ENCODE results near the gene FANCI.
A peak's percentile ranks its signal among the peaks of the same experiment; 100 is the strongest.

FANCI gene

GRCh38 chr15:89243691-89244573, at the start of gene FANCI:
FANCI (plus strand) TSS chr15:89243979; CDS start chr15:89247648, 3,669 bp downstream.
- DNase-seq (ENCODE audit: low read depth in 2 of 3, low spot score in 1 of 3) = peak; percentile 94 to 99 (median 97)

GRCh38 chr15:89194608-89195007, 49.2 kb upstream of the FANCI start:
- no peak for DNase-seq (ENCODE audit: low read depth in 2 of 3, low spot score in 1 of 3)

- no peak for DNase-seq (ENCODE audit: low read depth in 2 of 3, low spot score in 1 of 3)
Observed at GRCh38 chr15:89195836-89196235, 47.9 kb upstream of the FANCI start.

- DNase-seq (ENCODE audit: low read depth in 2 of 3, low spot score in 1 of 3) = no peak
Observed at GRCh38 chr15:89196241-89196640, 47.5 kb upstream of the FANCI start.

GRCh38 chr15:89196994-89197393, 46.8 kb upstream of the FANCI start:
- peak in 2 of 3 donors; percentile 33 to 53 for DNase-seq (ENCODE audit: low read depth in 2 of 3, low spot score in 1 of 3)

GRCh38 chr15:89197503-89197971, 46.2 kb upstream of the FANCI start:
- no peak for DNase-seq (ENCODE audit: low read depth in 2 of 3, low spot score in 1 of 3)

- DNase-seq (ENCODE audit: low read depth in 2 of 3, low spot score in 1 of 3) = no peak
Observed at GRCh38 chr15:89198196-89198595, 45.6 kb upstream of the FANCI start.

GRCh38 chr15:89198934-89199333, 44.8 kb upstream of the FANCI start:
- no peak for DNase-seq (ENCODE audit: low read depth in 2 of 3, low spot score in 1 of 3)

- no peak for DNase-seq (ENCODE audit: low read depth in 2 of 3, low spot score in 1 of 3)
Observed at GRCh38 chr15:89199746-89200145, 44.0 kb upstream of the FANCI start.

- DNase-seq (ENCODE audit: low read depth in 2 of 3, low spot score in 1 of 3) = no peak
Observed at GRCh38 chr15:89200182-89200581, 43.6 kb upstream of the FANCI start.

- DNase-seq (ENCODE audit: low read depth in 2 of 3, low spot score in 1 of 3) = no peak
Observed at GRCh38 chr15:89201465-89202005, 42.2 kb upstream of the FANCI start.

- DNase-seq (ENCODE audit: low read depth in 2 of 3, low spot score in 1 of 3) = peak in 2 of 3 donors; percentile 20 to 37
Observed at GRCh38 chr15:89203705-89204273, 40.0 kb upstream of the FANCI start.

- no peak for DNase-seq (ENCODE audit: low read depth in 2 of 3, low spot score in 1 of 3)
Observed at GRCh38 chr15:89205991-89206585, 37.7 kb upstream of the FANCI start.

GRCh38 chr15:89206908-89207331, 36.9 kb upstream of the FANCI start:
- peak; percentile 57 to 76 (median 67) for DNase-seq (ENCODE audit: low read depth in 2 of 3, low spot score in 1 of 3)

- no peak for DNase-seq (ENCODE audit: low read depth in 2 of 3, low spot score in 1 of 3)
Observed at GRCh38 chr15:89208256-89208655, 35.5 kb upstream of the FANCI start.

- no peak for DNase-seq (ENCODE audit: low read depth in 2 of 3, low spot score in 1 of 3)
Observed at GRCh38 chr15:89209057-89209456, 34.7 kb upstream of the FANCI start.

- DNase-seq (ENCODE audit: low read depth in 2 of 3, low spot score in 1 of 3) = no peak
Observed at GRCh38 chr15:89211678-89212170, 32.1 kb upstream of the FANCI start.

- no peak for DNase-seq (ENCODE audit: low read depth in 2 of 3, low spot score in 1 of 3)
Observed at GRCh38 chr15:89215627-89216026, 28.2 kb upstream of the FANCI start.

- no peak for DNase-seq (ENCODE audit: low read depth in 2 of 3, low spot score in 1 of 3)
Observed at GRCh38 chr15:89217031-89217430, 26.7 kb upstream of the FANCI start.

- no peak for DNase-seq (ENCODE audit: low read depth in 2 of 3, low spot score in 1 of 3)
Observed at GRCh38 chr15:89217686-89218376, 25.9 kb upstream of the FANCI start.

- no peak for DNase-seq (ENCODE audit: low read depth in 2 of 3, low spot score in 1 of 3)
Observed at GRCh38 chr15:89218531-89218930, 25.2 kb upstream of the FANCI start.

Measured in stimulated activated CD4-positive, alpha-beta T cell treated with anti-CD3 and anti-CD28 coated beads, Interleukin-12 subunit alpha, Interleukin-12 subunit beta, amount 100 ng/mL, for 48 hours (primary cell).